PFSK-1 (cell line): Measurements from ENCODE around the gene PICALM.

Experiments
- FOXP2 ChIP-seq: optimal IDR thresholded peaks from 2 replicates; pipeline ENCODE3; 2011; ENCODE audit warnings: borderline replicate concordance, control low read depth, inconsistent platforms; ENCODE audit not compliant: insufficient read depth; ENCODE audit errors: extremely low read length, extremely low read depth
- POLR2AphosphoS5 ChIP-seq: IDR thresholded peaks from 2 replicates; pipeline ENCODE4 v1.6.1; 2012; ENCODE audit warnings: low read depth, mild to moderate bottlenecking, control low read depth, low read length, moderate library complexity
- SIN3A ChIP-seq: IDR thresholded peaks from 2 replicates; pipeline ENCODE4 v1.6.1; 2012; ENCODE audit warnings: mild to moderate bottlenecking, low read length, moderate library complexity, borderline replicate concordance; ENCODE audit not compliant: insufficient read depth
- TAF1 ChIP-seq: IDR thresholded peaks from 2 replicates; pipeline ENCODE4 v1.6.1; 2012; ENCODE audit warnings: low read length, control low read depth, borderline replicate concordance; ENCODE audit not compliant: insufficient read depth
- TF ChIP-seq, protein P1 (sequence below), 2 experiments: IDR thresholded peaks; 2 replicates each; pipeline versions ENCODE4 v1.6.1 to v1.8.0; 2011 to 2012; ENCODE audit warnings: low read depth in 2 of 2, low read length in 2 of 2, control low read depth in 1 of 2, inconsistent platforms in 1 of 2, mild to moderate bottlenecking in 1 of 2, moderate library complexity in 1 of 2; ENCODE audit not compliant: insufficient read depth in 1 of 2

The PICALM gene

DNA sequence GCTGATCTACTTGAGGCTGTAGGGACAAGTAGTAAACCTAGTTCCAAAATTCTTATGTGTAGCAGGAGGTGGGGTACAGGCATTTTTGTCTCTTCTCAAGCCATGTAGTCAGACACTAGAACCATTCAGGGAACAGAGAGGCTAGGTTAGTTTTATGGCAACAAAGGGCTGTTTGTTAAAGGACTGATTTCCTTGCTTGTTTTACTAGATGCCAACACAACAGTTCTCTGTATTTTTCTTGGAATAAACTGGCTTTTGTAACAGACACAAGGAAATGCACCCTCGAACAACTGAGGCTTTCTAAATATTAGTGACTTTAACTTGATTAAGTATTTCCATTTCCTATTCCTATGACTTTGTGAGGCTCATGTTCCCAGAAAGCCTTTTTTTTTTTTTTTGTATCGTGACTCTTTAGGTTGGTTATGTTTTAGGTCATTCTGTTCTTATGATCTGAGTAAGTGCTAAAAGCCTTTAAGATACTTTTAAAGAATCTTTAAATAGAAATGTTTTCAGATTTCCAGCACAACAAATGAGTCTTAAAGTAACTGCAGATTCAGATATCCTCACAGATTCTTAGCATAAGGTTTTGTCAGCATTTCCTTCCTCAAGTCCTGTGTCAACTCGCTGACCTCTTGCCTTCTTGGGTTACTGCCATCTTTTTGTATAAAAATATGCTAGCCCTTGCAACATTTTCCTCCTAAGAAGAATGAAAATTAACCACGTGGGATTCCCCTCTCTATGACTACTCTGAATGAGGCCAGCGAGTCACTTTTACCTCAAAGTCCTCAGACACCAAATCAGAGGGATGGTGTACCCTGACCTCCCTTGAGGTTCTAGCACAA lies 121.2 kb downstream of the PICALM start:
- TF ChIP-seq TAF1, result no peak
- no peak for TF ChIP-seq SIN3A
- no peak for TF ChIP-seq POLR2AphosphoS5
- TF ChIP-seq, protein P1, sequence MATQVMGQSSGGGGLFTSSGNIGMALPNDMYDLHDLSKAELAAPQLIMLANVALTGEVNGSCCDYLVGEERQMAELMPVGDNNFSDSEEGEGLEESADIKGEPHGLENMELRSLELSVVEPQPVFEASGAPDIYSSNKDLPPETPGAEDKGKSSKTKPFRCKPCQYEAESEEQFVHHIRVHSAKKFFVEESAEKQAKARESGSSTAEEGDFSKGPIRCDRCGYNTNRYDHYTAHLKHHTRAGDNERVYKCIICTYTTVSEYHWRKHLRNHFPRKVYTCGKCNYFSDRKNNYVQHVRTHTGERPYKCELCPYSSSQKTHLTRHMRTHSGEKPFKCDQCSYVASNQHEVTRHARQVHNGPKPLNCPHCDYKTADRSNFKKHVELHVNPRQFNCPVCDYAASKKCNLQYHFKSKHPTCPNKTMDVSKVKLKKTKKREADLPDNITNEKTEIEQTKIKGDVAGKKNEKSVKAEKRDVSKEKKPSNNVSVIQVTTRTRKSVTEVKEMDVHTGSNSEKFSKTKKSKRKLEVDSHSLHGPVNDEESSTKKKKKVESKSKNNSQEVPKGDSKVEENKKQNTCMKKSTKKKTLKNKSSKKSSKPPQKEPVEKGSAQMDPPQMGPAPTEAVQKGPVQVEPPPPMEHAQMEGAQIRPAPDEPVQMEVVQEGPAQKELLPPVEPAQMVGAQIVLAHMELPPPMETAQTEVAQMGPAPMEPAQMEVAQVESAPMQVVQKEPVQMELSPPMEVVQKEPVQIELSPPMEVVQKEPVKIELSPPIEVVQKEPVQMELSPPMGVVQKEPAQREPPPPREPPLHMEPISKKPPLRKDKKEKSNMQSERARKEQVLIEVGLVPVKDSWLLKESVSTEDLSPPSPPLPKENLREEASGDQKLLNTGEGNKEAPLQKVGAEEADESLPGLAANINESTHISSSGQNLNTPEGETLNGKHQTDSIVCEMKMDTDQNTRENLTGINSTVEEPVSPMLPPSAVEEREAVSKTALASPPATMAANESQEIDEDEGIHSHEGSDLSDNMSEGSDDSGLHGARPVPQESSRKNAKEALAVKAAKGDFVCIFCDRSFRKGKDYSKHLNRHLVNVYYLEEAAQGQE (IDR thresholded peaks at IDR 0.05; ENCODE audit: insufficient read depth in 1 of 2, low read depth in 2 of 2, low read length in 2 of 2), result no peak
- TF ChIP-seq FOXP2, result no peak

DNA sequence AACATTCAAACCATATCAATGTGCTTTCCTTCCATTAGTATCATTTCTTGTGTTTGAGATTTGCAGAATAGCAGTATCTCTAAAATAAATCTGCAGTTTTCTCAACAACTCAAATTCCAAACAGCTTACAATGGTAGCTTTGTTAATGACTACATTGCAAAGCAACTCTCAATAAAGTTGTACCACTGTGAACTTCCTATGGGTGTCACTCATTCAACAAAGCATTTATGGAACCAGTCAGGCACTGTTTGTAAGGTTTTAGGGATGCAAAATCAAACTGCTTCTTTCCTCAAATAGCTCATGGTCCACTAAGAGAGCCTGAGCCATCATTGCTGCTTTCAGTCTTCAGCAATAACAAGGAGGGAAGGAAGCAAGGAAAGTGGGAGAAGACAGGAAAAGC lies 122.7 kb downstream of the PICALM start:
- TF ChIP-seq FOXP2, result no peak
- TF ChIP-seq POLR2AphosphoS5, result no peak
- TF ChIP-seq, protein P1 (IDR thresholded peaks at IDR 0.05; ENCODE audit: insufficient read depth in 1 of 2, low read depth in 2 of 2, low read length in 2 of 2), result no peak
- TF ChIP-seq TAF1, result no peak
- no peak for TF ChIP-seq SIN3A

DNA sequence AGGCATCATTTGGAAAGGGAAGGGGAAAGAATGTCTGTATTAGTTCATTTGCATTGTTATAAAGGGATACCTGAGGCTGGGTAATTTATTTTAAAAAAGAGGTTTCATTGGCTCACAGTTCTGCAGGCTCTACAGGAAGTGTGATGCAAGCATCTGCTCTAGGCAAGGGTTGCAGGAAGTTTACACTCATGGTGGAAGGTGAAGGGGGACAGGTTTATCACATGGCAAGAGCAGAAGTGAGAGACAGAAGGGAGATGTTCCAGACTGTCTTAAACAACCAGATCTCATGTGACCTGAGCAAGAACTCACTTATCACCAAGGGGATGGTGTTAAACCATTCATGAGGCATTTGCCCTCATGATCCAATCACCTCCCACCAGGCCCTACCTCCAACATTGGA lies 123.1 kb downstream of the PICALM start:
- no peak for TF ChIP-seq TAF1
- no peak for TF ChIP-seq SIN3A
- TF ChIP-seq FOXP2, result no peak
- TF ChIP-seq, protein P1 (IDR thresholded peaks at IDR 0.05; ENCODE audit: insufficient read depth in 1 of 2, low read depth in 2 of 2, low read length in 2 of 2), result no peak
- no peak for TF ChIP-seq POLR2AphosphoS5

DNA sequence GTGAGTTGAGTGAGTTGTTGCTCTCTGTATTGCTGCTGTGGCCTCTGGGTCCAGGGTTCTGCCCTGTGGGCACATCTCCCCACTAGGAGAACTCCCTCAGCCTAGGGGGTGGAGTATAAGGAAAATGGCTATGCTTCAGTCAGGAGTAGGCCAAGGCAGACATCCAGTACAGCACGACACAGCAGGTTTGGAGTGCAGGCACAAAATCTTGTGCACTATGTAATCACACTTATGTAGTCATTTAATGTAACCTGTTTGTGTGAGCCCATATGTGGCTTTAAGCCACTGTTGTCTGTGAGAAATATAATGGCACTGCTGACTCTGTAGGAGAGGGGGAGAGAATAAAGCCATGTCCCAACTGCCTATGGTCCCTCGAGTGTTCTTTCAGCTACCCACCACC lies 123.6 kb downstream of the PICALM start:
- TF ChIP-seq POLR2AphosphoS5 (no peak), TAF1 (no peak), SIN3A (no peak), FOXP2 (no peak)
- TF ChIP-seq, protein P1 (IDR thresholded peaks at IDR 0.05; ENCODE audit: insufficient read depth in 1 of 2, low read depth in 2 of 2, low read length in 2 of 2), result no peak
